Activated T-helper 17 cell treated with anti-CD3 and anti-CD28 coated beads, Interleukin-2, amount 50 U/mL, for 72 hours (primary cell): ENCODE results near the gene CCDC30. TPM values are rescaled to one million over a fixed set of nuclear protein-coding genes. Genes with fewer than 3 reads are reported as not detected.

Source experiments
- ATAC-seq: fragments of 150-1000 bp; cut with Tn5 transposase; replicated peaks from 2 replicates; pipeline ENCODE4 v1.10.0; 2021; ENCODE audit warnings: mild to moderate bottlenecking, moderate library complexity
- H3K27ac Mint-ChIP-seq: one replicate; pipeline ENCODE4 v1.8.0; 2022; ENCODE audit warnings: mixed read lengths
- H3K27me3 Mint-ChIP-seq: one replicate; pipeline ENCODE4 v1.8.0; 2022; ENCODE audit warnings: mixed read lengths
- H3K36me3 Mint-ChIP-seq: one replicate; pipeline ENCODE4 v1.8.0; 2022; ENCODE audit warnings: low read depth, mild to moderate bottlenecking, mixed read lengths
- H3K4me1 Mint-ChIP-seq: one replicate; pipeline ENCODE4 v1.8.0; 2022; ENCODE audit warnings: mixed read lengths
- H3K4me3 Mint-ChIP-seq: one replicate; pipeline ENCODE4 v1.8.0; 2022; ENCODE audit warnings: mild to moderate bottlenecking, mixed read lengths
- H3K9me3 Mint-ChIP-seq: one replicate; pipeline ENCODE4 v1.8.0; 2022; ENCODE audit warnings: mixed read lengths
- total RNA-seq, 2 donors: library from RNA; stranded (reverse); gene quantifications; one replicate each; pipeline ENCODE4 v1.2.3, GENCODE V29; 2022

CCDC30 gene
- total RNA-seq, 2 donors from 2014 or later: 2.4 to 5.2 TPM

DNA sequence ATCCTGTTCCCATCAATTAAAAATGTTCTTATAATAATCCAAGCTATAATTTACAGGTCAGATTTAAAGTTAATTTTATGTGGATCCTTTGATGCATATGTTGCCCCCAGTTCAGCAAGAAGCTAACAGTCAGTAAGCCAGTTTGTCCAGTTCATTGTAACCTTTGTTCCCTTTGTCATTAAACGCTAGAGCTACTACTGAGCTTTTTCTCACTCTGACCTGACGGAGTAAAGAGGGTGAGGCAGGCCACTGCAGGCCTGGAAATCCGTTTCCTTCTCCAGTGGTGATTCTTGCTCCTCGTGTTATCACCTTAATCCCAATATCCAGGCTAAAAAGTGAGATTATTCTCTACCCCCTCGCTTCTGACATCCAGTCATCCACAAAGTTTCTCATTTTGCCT is 229.4 kb downstream of the CCDC30 start:
- no peak for ATAC-seq
- peak overlapping the region; percentile 89 for H3K4me3 Mint-ChIP-seq
- peaks cover 64% of the 10 kb centered on the region for H3K4me1 Mint-ChIP-seq
- no peaks in the 10 kb centered on the region for H3K9me3 Mint-ChIP-seq
- peaks cover 100% of the 10 kb centered on the region for H3K36me3 Mint-ChIP-seq
- H3K27ac Mint-ChIP-seq: peak overlapping the region; percentile 62
- no peaks in the 10 kb centered on the region for H3K27me3 Mint-ChIP-seq

DNA sequence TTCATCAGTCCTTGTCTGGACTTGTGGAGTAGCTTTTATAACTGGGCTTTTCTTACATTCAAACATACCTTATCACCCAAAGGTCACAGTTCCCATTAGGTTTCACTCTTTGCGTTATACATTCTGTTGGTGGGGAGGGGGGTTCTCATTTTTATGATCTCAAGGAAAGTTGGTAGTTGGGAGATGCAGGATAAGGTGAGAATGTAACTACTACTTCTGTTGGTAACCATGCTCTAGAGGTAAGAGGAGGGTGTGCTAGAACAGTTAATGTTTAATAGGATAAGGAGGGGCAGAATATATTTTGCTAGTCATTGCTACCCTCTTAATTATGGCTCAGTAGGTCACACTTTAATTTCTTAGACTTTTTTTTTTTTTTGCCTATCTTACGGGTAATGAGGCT is 229.8 kb downstream of the CCDC30 start:
- Mint-ChIP-seq H3K36me3 (peaks cover 100% of the 10 kb centered on the region), H3K27ac (peak overlapping the region; percentile 62), H3K4me3 (peak overlapping the region; percentile 89), H3K9me3 (no peaks in the 10 kb centered on the region), H3K27me3 (no peaks in the 10 kb centered on the region), H3K4me1 (peaks cover 59% of the 10 kb centered on the region)
- ATAC-seq: no peak

GRCh38 chr1:42698081-42698813 is 235.2 kb downstream of the CCDC30 start:
- Mint-ChIP-seq H3K36me3 (peaks cover 100% of the 10 kb centered on the region), H3K27ac (peak overlapping the region; percentile 14), H3K4me3 (no peak overlapping the region), H3K4me1 (peaks cover 22% of the 10 kb centered on the region), H3K9me3 (no peaks in the 10 kb centered on the region), H3K27me3 (no peaks in the 10 kb centered on the region)
- no peak for ATAC-seq

DNA sequence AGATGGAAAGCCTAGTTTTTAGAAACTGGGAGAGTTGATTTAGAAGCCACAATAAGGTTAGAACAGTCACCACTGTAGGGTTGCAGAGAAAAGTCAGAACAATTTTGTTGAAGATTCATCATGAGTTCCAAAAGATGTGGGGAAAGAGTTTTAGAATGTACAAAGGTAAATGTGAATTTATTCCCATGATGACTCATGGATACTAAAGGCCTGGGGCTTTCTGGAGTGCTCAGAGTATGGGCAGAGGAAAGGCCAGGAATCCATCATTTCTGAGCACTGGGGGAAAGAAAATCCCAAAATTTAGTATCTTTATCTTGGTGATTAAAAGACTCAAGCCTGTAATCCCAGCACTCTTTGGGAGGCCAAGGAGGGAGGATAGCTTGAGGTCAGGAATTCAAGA is 236.9 kb downstream of the CCDC30 start:
- H3K4me3 Mint-ChIP-seq: no peak overlapping the region
- H3K27ac Mint-ChIP-seq: peak overlapping the region; percentile 14
- no peak for ATAC-seq
- peaks cover 100% of the 10 kb centered on the region for H3K36me3 Mint-ChIP-seq
- no peaks in the 10 kb centered on the region for H3K27me3 Mint-ChIP-seq
- H3K9me3 Mint-ChIP-seq: no peaks in the 10 kb centered on the region
- H3K4me1 Mint-ChIP-seq: peaks cover 17% of the 10 kb centered on the region

DNA sequence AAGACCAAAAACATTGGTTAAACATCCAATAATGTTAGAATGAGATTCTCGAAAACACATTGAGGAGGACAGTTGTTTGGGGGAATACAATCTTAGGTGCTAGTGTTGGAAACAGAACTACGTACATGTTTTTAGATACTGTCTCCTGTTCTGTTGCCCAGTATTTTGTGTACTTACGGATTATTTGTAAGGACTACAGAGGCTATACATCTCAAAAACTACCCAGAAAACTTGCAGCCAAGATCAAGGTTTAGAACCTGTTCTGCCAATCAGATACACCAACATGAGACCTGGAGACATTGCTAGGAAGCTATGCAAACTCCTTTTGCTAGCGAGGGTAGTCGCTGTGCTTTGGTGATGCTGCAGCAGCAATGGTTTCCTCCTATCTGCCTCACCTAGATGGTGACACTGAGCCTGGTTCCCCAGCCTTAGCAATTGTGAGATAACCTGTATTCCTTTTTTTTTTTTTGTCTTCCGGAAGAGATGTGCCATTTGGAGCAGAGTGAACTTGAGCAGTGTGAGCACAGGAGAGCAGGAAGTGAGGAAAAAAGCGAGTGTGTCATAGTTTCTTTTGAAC is 240.9 kb downstream of the CCDC30 start:
- ATAC-seq: no peak
- Mint-ChIP-seq H3K27ac (no peak overlapping the region), H3K27me3 (no peaks in the 10 kb centered on the region), H3K36me3 (peaks cover 98% of the 10 kb centered on the region), H3K4me1 (peaks cover 8% of the 10 kb centered on the region), H3K4me3 (no peak overlapping the region), H3K9me3 (no peaks in the 10 kb centered on the region)

Other genes with a start within 250 kb of the CCDC30 start
- gene FOXJ3, start 128.1 kb upstream of the CCDC30 start, total RNA-seq: 10 to 100 TPM; 48.8 to 53.6 TPM
- gene RIMKLA, start 82.5 kb upstream of the CCDC30 start, total RNA-seq: 10 to 100 TPM in 1 of 2 donors, 1 to 10 TPM in 1; 6.4 to 16.3 TPM
- gene ZMYND12, start 7.3 kb upstream of the CCDC30 start, total RNA-seq: under 1 TPM; 0.50 to 0.90 TPM
- gene PPCS, start 6.7 kb upstream of the CCDC30 start, total RNA-seq: 10 to 100 TPM; 34.9 to 40.9 TPM
- gene PPIH, start 195.1 kb downstream of the CCDC30 start, total RNA-seq: 100 to 1,000 TPM in 1 of 2 donors, 10 to 100 TPM in 1; 58.3 to 101 TPM
- 100 to 1,000 TPM; 501 to 981 TPM for gene YBX1, start 219.1 kb downstream of the CCDC30 start, total RNA-seq